Spleen (tissue), 7 donors: Measurements from ENCODE around the gene SKP1.

ENCODE experiments used
- POLR2A ChIP-seq, 3 donors: fragments of 450-650 bp; IDR thresholded peaks; one replicate each; pipeline ENCODE4 v1.5.1; 2017; ENCODE audit warnings: antibody characterized with exemption in 3 of 3, mild to moderate bottlenecking in 1 of 3
- POLR2AphosphoS5 ChIP-seq, 3 donors: sonication (generic); formaldehyde crosslinking; IDR thresholded peaks; one replicate each; pipeline ENCODE4 v1.5.1; 2017; ENCODE audit warnings: antibody characterized with exemption in 3 of 3
- TF ChIP-seq, protein P1 (sequence below), 11 experiments: fragments of 200-600 bp in 7 of 11; fragments of 450-650 bp in 4 of 11; sonication (generic) in 4 of 11; IDR thresholded peaks in 8 of 11; conservative IDR thresholded peaks in 3 of 11; 1 replicate in 7 of 11; 2 replicates in 4 of 11; pipeline versions ENCODE4 v1.4.0 to v1.8.0; 2016 to 2021; ENCODE audit warnings: antibody characterized with exemption in 11 of 11, inconsistent platforms in 4 of 11, mild to moderate bottlenecking in 1 of 11
- donor health status: DM: no; HTN: no; CAD: no; lungs with moderate emphysema.
- donor health status: DM: no; HTN: no; CAD: no.
- donor health status: DM: no; HTN: no; CAD: no.

DNA sequence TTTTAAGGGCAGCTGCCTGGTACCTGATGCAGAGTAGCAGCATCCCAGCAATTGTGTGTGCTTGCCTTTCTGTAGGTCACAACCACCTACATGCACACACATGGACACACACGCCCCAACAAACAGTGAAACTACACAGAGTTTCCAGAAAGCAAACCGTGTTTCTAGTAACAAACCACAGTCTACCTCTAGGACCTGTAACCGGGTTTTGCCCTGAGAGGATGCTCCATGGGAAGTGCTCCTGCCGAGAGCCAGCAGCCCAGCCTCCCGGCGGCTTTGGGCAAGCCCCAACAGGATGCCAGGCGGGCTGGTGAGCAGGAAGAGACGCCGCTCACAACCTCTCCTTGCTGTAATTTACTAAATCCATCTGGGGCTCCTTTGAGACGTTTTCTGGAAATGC is 66.4 kb downstream of the SKP1 start:
- TF ChIP-seq, protein P1, sequence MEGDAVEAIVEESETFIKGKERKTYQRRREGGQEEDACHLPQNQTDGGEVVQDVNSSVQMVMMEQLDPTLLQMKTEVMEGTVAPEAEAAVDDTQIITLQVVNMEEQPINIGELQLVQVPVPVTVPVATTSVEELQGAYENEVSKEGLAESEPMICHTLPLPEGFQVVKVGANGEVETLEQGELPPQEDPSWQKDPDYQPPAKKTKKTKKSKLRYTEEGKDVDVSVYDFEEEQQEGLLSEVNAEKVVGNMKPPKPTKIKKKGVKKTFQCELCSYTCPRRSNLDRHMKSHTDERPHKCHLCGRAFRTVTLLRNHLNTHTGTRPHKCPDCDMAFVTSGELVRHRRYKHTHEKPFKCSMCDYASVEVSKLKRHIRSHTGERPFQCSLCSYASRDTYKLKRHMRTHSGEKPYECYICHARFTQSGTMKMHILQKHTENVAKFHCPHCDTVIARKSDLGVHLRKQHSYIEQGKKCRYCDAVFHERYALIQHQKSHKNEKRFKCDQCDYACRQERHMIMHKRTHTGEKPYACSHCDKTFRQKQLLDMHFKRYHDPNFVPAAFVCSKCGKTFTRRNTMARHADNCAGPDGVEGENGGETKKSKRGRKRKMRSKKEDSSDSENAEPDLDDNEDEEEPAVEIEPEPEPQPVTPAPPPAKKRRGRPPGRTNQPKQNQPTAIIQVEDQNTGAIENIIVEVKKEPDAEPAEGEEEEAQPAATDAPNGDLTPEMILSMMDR (IDR thresholded peaks at IDR 0.05 in 8 of 11, conservative IDR thresholded peaks at IDR 0.05 in 3 of 11): no peak
- no peak for TF ChIP-seq POLR2A (IDR thresholded peaks at IDR 0.05)
- TF ChIP-seq POLR2AphosphoS5 (IDR thresholded peaks at IDR 0.05): peak in 1 of 3 donors; percentile 44
